PC-3 (cell line): ENCODE results near the gene TRIM5. TPM values are rescaled to one million over a fixed set of nuclear protein-coding genes. Genes with fewer than 3 reads are reported as not detected.

Experiments
- ATAC-seq: fragments of 200-7000 bp; cut with Tn5 transposase; 2 replicates; pipeline ENCODE4 v1.9.1; 2020; ENCODE audit warnings: mild to moderate bottlenecking, moderate library complexity
- BruUV-seq: library from RNA; stranded (reverse); fragments of 400-500 nt; replicated peaks from 2 replicates; lab custom pipeline; 2021; lab: Mats Ljungman, UMichigan
- CTCF ChIA-PET: fragments of 300-600 bp; sonication (Branson Sonifier 250); formaldehyde crosslinking; loops from one replicate; lab custom pipeline; 2022; ENCODE audit warnings: antibody characterized with exemption; lab: Charles Lee
- POLR2A ChIA-PET: fragments of 300-600 bp; sonication (Branson Sonifier 250); formaldehyde crosslinking; loops from one replicate; lab custom pipeline; 2022; ENCODE audit warnings: antibody characterized with exemption; ENCODE audit not compliant: unreplicated experiment; lab: Charles Lee
- DNase-seq: peaks from one replicate; pipeline ENCODE4 v3.0.0-alpha.2; 2015
- H2AFZ ChIP-seq: fragments of 300-600 bp; sonication (generic); 2 replicates; pipeline ENCODE4 v1.6.0; 2016; ENCODE audit warnings: antibody characterized with exemption, low read length
- H3F3A ChIP-seq: fragments of 300-600 bp; sonication (generic); one replicate; pipeline ENCODE4 v1.6.0; 2017; ENCODE audit warnings: antibody characterized with exemption, low read length, control low read depth, mild to moderate bottlenecking; ENCODE audit not compliant: unreplicated experiment
- H3K27ac ChIP-seq: fragments of 300-600 bp; sonication (generic); 2 replicates; pipeline ENCODE4 v1.5.1; 2016; ENCODE audit warnings: mild to moderate bottlenecking, low read length
- H3K27me3 ChIP-seq: fragments of 300-600 bp; sonication (generic); 2 replicates; pipeline ENCODE4 v1.6.1; 2016; ENCODE audit warnings: low read length, mixed read lengths
- H3K36me3 ChIP-seq: fragments of 300-600 bp; sonication (generic); 2 replicates; pipeline ENCODE4 v1.6.1; 2016; ENCODE audit warnings: low read depth, mixed run types, low read length, mixed read lengths
- H3K4me1 ChIP-seq: fragments of 300-600 bp; sonication (generic); 2 replicates; pipeline ENCODE4 v1.5.1; 2016; ENCODE audit warnings: low read length; ENCODE audit not compliant: insufficient read depth
- H3K4me2 ChIP-seq: fragments of 300-600 bp; sonication (generic); 2 replicates; pipeline ENCODE4 v1.6.0; 2016; ENCODE audit warnings: low read length
- H3K4me3 ChIP-seq: fragments of 300-600 bp; sonication (generic); 2 replicates; pipeline ENCODE4 v1.5.1; 2016; ENCODE audit warnings: mild to moderate bottlenecking, low read length, mixed read lengths
- H3K79me2 ChIP-seq: fragments of 300-600 bp; sonication (generic); 2 replicates; pipeline ENCODE4 v1.6.1; 2017; ENCODE audit warnings: low read length, mixed read lengths
- H3K9ac ChIP-seq: fragments of 300-600 bp; sonication (generic); 2 replicates; pipeline ENCODE4 v1.6.0; 2016; ENCODE audit warnings: mild to moderate bottlenecking, low read length
- H3K9me2 ChIP-seq: fragments of 300-600 bp; sonication (generic); replicated peaks from 2 replicates; pipeline ENCODE4 v1.6.1; 2016; ENCODE audit warnings: mixed run types, low read length, mixed read lengths
- H3K9me3 ChIP-seq: fragments of 300-600 bp; sonication (generic); 2 replicates; pipeline ENCODE4 v1.6.1; 2016; ENCODE audit warnings: low read length, mixed read lengths
- H4K20me1 ChIP-seq: fragments of 300-600 bp; sonication (generic); 2 replicates; pipeline ENCODE4 v1.6.1; 2016; ENCODE audit warnings: low read length, mixed read lengths
- CTCF ChIP-seq: fragments of 300-600 bp; sonication (generic); conservative IDR thresholded peaks from 2 replicates; pipeline ENCODE4 v1.5.1; 2017; ENCODE audit warnings: antibody characterized with exemption, low read depth, mild to moderate bottlenecking, low read length
- EZH2 ChIP-seq: fragments of 300-600 bp; sonication (generic); IDR thresholded peaks from one replicate; pipeline ENCODE4 v1.6.1; 2017; ENCODE audit warnings: antibody characterized with exemption, mild to moderate bottlenecking, low read length; ENCODE audit not compliant: unreplicated experiment
- EZH2phosphoT487 ChIP-seq: fragments of 300-600 bp; sonication (generic); IDR thresholded peaks from 2 replicates; pipeline ENCODE4 v1.6.1; 2018; ENCODE audit warnings: mild to moderate bottlenecking, antibody characterized with exemption, low read length, borderline replicate concordance
- intact Hi-C: fragments of 100-400 bp; cut with micrococcal nuclease; formaldehyde crosslinking; loops from 2 replicates; pipeline ENCODE4 v1.9.0; 2023
- total RNA-seq: library from RNA; depleted of rRNA; stranded (reverse); fragments of >200 nt; gene quantifications from 2 replicates; pipeline ENCODE4 v1.2.3, GENCODE V29; 2014

The TRIM5 gene
- total RNA-seq, 1 experiment from 2014 or later = 18.6 TPM

GRCh38 chr11:5690736-5691135, 5.9 kb upstream of the TRIM5 start:
- no peak for ATAC-seq
- ChIA-PET CTCF (no interaction called here), POLR2A (interaction anchor here (0.6 kb wide), 1 partner anchor 318 kb away, joined by 3 read pairs; no protein-coding TSS in a partner anchor)
- H3K9me2 ChIP-seq = no peaks in the 10 kb centered on the region
- intact Hi-C loops = no loop called here
- no peaks in the 10 kb centered on the region for H3F3A ChIP-seq
- H3K27me3 ChIP-seq = no peaks in the 10 kb centered on the region; the same call in 1 of the 2 replicates
- H2AFZ ChIP-seq = no peak overlapping the region
- DNase-seq = no peak
- no peak overlapping the region for H3K27ac ChIP-seq
- no peaks in the 10 kb centered on the region for H3K4me1 ChIP-seq
- no peaks in the 10 kb centered on the region for H3K36me3 ChIP-seq
- no peaks in the 10 kb centered on the region for H4K20me1 ChIP-seq
- H3K9ac ChIP-seq = no peak overlapping the region
- no peak for TF ChIP-seq EZH2
- TF ChIP-seq EZH2phosphoT487 = no peak
- TF ChIP-seq CTCF = no peak
- no peak overlapping the region for H3K4me2 ChIP-seq
- BruUV-seq = no TSS peak
- no peaks in the 10 kb centered on the region for H3K9me3 ChIP-seq
- no peak overlapping the region for H3K4me3 ChIP-seq
- no peaks in the 10 kb centered on the region for H3K79me2 ChIP-seq

DNA sequence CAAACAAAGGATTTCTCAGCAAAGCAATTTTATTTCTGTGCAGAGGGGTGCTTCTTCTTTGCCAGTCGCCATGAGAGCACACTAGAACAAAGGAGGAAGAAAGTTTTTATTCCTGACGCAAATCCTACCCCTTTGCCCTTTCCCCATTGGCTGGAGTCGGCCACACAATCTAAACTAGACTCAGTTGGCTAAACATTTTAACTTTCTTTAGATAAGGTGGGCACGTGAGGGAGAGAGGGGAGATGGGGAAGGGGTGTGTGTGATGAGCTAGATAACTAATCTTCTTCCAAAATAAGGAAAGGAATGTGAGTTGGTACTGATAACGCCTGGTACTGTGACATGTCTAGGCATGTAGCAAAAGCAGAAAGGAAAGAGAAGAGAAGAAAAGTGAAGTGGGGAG, 5.3 kb upstream of the TRIM5 start:
- Histone ChIP-seq H3K9me3 (no peaks in the 10 kb centered on the region), H3K79me2 (no peaks in the 10 kb centered on the region), H3K9ac (no peak overlapping the region), H3K36me3 (no peaks in the 10 kb centered on the region), H3K4me1 (peaks cover 2% of the 10 kb centered on the region; the same call in 1 of the 2 replicates), H3K4me2 (no peak overlapping the region), H3K27me3 (no peaks in the 10 kb centered on the region; the same call in 1 of the 2 replicates), H4K20me1 (no peaks in the 10 kb centered on the region), H3K4me3 (no peak overlapping the region), H2AFZ (no peak overlapping the region), H3K27ac (no peak overlapping the region), H3F3A (no peaks in the 10 kb centered on the region), H3K9me2 (no peaks in the 10 kb centered on the region)
- ChIA-PET CTCF (interaction anchor here (0.6 kb wide), 1 partner anchor 884 kb away, joined by 14 read pairs; no protein-coding TSS in a partner anchor), POLR2A (interaction anchor here (0.6 kb wide), 1 partner anchor 318 kb away, joined by 3 read pairs; no protein-coding TSS in a partner anchor)
- BruUV-seq = no TSS peak
- TF ChIP-seq EZH2phosphoT487 (no peak), EZH2 (no peak)
- DNase-seq (no peak), ATAC-seq (no peak)
- intact Hi-C loops = no loop called here

DNA sequence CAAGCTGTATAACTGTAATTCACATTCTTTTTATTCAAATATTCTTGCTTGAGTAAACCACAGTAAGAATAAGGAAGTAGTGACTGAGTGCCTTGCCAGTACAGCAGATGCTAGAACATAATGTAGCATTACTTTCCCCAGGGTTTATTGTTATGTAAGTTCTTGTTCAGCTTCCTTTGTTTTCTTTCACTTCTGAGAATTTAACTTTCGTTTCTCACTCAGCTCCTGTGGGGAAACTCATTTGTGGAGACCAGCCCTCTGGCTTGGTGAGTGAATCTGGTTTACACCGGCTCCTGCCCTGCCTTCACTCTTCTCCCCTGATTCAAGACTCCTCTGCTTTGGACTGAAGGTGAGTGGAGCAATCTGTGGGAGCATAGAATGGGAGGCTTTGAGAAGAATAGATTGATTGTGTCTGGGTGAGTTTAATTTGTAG, 4.7 kb upstream of the TRIM5 start, which contains the start of gene TRIM22:
Gene TRIM22, plus strand, starts transcription at position 240 of the 433 bp plus-strand sequence. CDS start 6,443 bp downstream, outside the sequence.
- peaks cover 4% of the 10 kb centered on the region; the same call in 1 of the 2 replicates for H3K4me1 ChIP-seq
- no peaks in the 10 kb centered on the region for H3K9me2 ChIP-seq
- intact Hi-C loops = no loop called here
- TF ChIP-seq CTCF = no peak
- TF ChIP-seq EZH2phosphoT487 = no peak
- no peak for TF ChIP-seq EZH2
- no peaks in the 10 kb centered on the region for H3K9me3 ChIP-seq
- DNase-seq (no peak), ATAC-seq (no peak)
- no peak within 1 kb of the TSS for H3K4me3 ChIP-seq
- H3F3A ChIP-seq = no peaks in the 10 kb centered on the region
- no peaks in the 10 kb centered on the region for H3K79me2 ChIP-seq
- no peak within 1 kb of the TSS for H3K9ac ChIP-seq
- H3K36me3 ChIP-seq = no peaks in the 10 kb centered on the region
- H3K4me2 ChIP-seq = no peak within 1 kb of the TSS
- CTCF ChIA-PET = interaction anchor here (0.6 kb wide), 1 partner anchor 884 kb away, joined by 14 read pairs; no protein-coding TSS in a partner anchor
- H2AFZ ChIP-seq = no peak within 1 kb of the TSS
- no peaks in the 10 kb centered on the region; the same call in 1 of the 2 replicates for H3K27me3 ChIP-seq
- POLR2A ChIA-PET = no interaction called here
- BruUV-seq = no TSS peak
- H3K27ac ChIP-seq = no peak within 1 kb of the TSS
- no peaks in the 10 kb centered on the region for H4K20me1 ChIP-seq
